ENCODE results near the gene PANX3. TPM values are rescaled to one million over a fixed set of nuclear protein-coding genes. Genes with fewer than 3 reads are reported as not detected.
A peak's percentile ranks its signal among the peaks of the same experiment; 100 is the strongest.

PANX3 gene
- total and polyA plus RNA-seq, 8 donors = not detected

GRCh38 chr11:124644426-124645280 is 33.4 kb downstream of the PANX3 start:
- Histone ChIP-seq H3K4me3 (peak overlapping the region in 1 of 4 donors; percentile 30), H3K27me3 (no peaks in the 10 kb centered on the region), H3K36me3 (peaks cover 0 to 4% (median 0%) of the 10 kb centered on the region in 3 donors), H3K9me3 (no peaks in the 10 kb centered on the region), H3K27ac (no peak overlapping the region), H3K4me1 (no peaks in the 10 kb centered on the region)
- 14 to 24% methylated on average over 16 of the region's 16 CpGs for WGBS, 2 donors
- peak; percentile 70 for FAIRE-seq
- peak; percentile 91 to 99 (median 97) for ATAC-seq
- intact Hi-C loops (cut with DNase I) = no loop called here
- peak; percentile 51 to 77 (median 75) for TF ChIP-seq CTCF (IDR thresholded peaks at IDR 0.05)
- DNase-seq = peak; percentile 26 to 63 (median 46)

- no peaks in the 10 kb centered on the region for H3K9me3 ChIP-seq
- no peak for TF ChIP-seq CTCF (IDR thresholded peaks at IDR 0.05)
- ATAC-seq = no peak
- no peak overlapping the region for H3K27ac ChIP-seq
- H3K4me3 ChIP-seq = no peak overlapping the region
- no peak for DNase-seq
- FAIRE-seq = no peak
- WGBS, 2 donors = 73 to 91% methylated on average over 3 of the region's 3 CpGs
- H3K36me3 ChIP-seq = peaks cover 0 to 4% (median 0%) of the 10 kb centered on the region in 3 donors
- no peaks in the 10 kb centered on the region for H3K27me3 ChIP-seq
- intact Hi-C loops (cut with DNase I) = no loop called here
- H3K4me1 ChIP-seq = no peaks in the 10 kb centered on the region
These were observed 34.9 kb downstream of the PANX3 start for GRCh38 chr11:124646148-124646547.

- FAIRE-seq (no peak), ATAC-seq (no peak), DNase-seq (no peak)
- Histone ChIP-seq H3K36me3 (peaks cover 0 to 4% (median 0%) of the 10 kb centered on the region in 3 donors), H3K4me3 (no peak overlapping the region), H3K4me1 (no peaks in the 10 kb centered on the region), H3K9me3 (no peaks in the 10 kb centered on the region), H3K27ac (no peak overlapping the region), H3K27me3 (no peaks in the 10 kb centered on the region)
- no peak for TF ChIP-seq CTCF (IDR thresholded peaks at IDR 0.05)
- WGBS, 2 donors = 70 to 86% methylated on average over 6 of the region's 6 CpGs
- intact Hi-C loops (cut with DNase I) = no loop called here
These were observed 37.4 kb downstream of the PANX3 start for GRCh38 chr11:124648610-124649009.

GRCh38 chr11:124656774-124657630 is 45.8 kb downstream of the PANX3 start:
- Histone ChIP-seq H3K4me3 (no peak overlapping the region), H3K9me3 (no peaks in the 10 kb centered on the region), H3K27me3 (no peaks in the 10 kb centered on the region), H3K27ac (no peak overlapping the region), H3K36me3 (no peaks in the 10 kb centered on the region), H3K4me1 (no peaks in the 10 kb centered on the region)
- intact Hi-C loops (cut with DNase I) = no loop called here
- no peak for TF ChIP-seq CTCF (IDR thresholded peaks at IDR 0.05)
- DNase-seq = no peak
- whole genome bisulfite sequencing, 2 donors = 76 to 80% methylated on average over 16 of the region's 16 CpGs
- ATAC-seq = peak in 1 of 4 donors; percentile 37
- FAIRE-seq = no peak

Measured in pancreas (tissue), 10 donors.